ENCODE results near the gene FBXL17. TPM values are rescaled to one million over a fixed set of nuclear protein-coding genes. Genes with fewer than 3 reads are reported as not detected.

The FBXL17 gene
- total RNA-seq, 1 donor from 2014 or later: 15.9 TPM

DNA sequence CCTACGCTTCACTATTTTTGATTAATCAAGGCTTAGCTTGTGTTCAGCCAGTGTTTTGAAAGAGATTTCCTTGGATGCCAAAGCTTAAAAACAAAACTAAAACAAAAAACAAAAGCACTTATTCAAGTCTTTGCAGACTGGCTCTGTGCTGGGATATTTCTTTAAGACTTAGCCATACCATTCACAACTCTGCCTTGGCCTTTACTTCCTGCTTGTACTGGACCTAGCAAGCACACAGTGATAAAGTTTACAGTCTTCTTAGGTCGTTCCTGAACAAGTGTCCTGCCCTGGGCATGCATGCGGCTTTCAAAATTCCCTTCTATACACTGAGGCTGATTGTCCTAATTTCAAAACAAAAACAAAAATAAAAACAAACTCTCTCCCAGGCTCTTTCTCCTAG lies 20.7 kb downstream of the FBXL17 start:
- Mint-ChIP-seq H3K27ac (peak overlapping the region; percentile 50), H3K36me3 (ENCODE audit: insufficient read depth) (peaks cover 4% of the 10 kb centered on the region), H3K4me1 (ENCODE audit: low read depth) (peaks cover 13% of the 10 kb centered on the region), H3K27me3 (no peaks in the 10 kb centered on the region), H3K4me3 (ENCODE audit: low read depth) (no peak overlapping the region), H3K9me3 (ENCODE audit: low read depth) (no peaks in the 10 kb centered on the region)
- no peak for DNase-seq (ENCODE audit: low spot score, unreplicated experiment)
- TF ChIP-seq, protein P1, sequence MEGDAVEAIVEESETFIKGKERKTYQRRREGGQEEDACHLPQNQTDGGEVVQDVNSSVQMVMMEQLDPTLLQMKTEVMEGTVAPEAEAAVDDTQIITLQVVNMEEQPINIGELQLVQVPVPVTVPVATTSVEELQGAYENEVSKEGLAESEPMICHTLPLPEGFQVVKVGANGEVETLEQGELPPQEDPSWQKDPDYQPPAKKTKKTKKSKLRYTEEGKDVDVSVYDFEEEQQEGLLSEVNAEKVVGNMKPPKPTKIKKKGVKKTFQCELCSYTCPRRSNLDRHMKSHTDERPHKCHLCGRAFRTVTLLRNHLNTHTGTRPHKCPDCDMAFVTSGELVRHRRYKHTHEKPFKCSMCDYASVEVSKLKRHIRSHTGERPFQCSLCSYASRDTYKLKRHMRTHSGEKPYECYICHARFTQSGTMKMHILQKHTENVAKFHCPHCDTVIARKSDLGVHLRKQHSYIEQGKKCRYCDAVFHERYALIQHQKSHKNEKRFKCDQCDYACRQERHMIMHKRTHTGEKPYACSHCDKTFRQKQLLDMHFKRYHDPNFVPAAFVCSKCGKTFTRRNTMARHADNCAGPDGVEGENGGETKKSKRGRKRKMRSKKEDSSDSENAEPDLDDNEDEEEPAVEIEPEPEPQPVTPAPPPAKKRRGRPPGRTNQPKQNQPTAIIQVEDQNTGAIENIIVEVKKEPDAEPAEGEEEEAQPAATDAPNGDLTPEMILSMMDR (IDR thresholded peaks at IDR 0.05; ENCODE audit: unreplicated experiment): no peak

DNA sequence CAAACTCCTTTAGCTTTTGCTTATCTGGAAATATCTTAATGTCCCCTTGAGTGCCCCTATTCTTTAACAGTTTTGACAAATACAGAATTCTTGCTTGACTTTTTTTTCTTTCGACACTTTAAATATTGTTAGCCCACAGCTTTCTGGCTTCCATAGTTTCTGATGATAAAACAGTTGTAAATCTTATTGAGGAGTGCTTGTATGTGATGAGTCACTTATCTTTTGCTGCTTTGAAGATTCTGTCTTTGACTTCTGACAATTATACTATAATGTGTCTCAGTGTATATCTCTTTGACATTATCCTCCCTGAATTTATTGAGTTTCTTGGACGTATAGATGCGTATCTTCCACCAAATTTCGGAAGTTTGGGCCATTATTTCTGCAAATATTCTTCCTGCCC lies 21.6 kb downstream of the FBXL17 start:
- no peak overlapping the region for H3K4me3 Mint-ChIP-seq (ENCODE audit: low read depth)
- no peaks in the 10 kb centered on the region for H3K27me3 Mint-ChIP-seq
- peaks cover 4% of the 10 kb centered on the region for H3K36me3 Mint-ChIP-seq (ENCODE audit: insufficient read depth)
- DNase-seq (ENCODE audit: low spot score, unreplicated experiment): no peak
- peaks cover 7% of the 10 kb centered on the region for H3K4me1 Mint-ChIP-seq (ENCODE audit: low read depth)
- H3K9me3 Mint-ChIP-seq (ENCODE audit: low read depth): no peaks in the 10 kb centered on the region
- no peak overlapping the region for H3K27ac Mint-ChIP-seq
- TF ChIP-seq, protein P1 (IDR thresholded peaks at IDR 0.05; ENCODE audit: unreplicated experiment): no peak

DNA sequence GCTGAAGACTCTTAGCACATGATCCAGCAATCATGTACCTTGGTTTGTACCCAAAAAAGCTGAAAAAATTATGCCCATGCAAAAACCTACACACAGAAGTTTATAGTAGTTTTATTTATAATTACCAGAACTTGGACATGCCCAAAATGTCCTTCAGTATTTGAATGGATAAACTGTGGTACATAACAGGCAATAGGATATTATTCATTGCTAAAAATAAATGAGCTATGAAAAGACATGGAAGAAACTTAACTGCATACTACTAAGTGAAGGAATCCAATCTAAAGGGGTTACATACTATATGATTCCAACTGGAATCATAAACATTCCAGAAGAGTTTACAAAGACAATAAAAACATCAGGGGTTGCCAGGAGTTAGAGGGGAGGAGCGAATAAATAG lies 25.6 kb downstream of the FBXL17 start:
- no peaks in the 10 kb centered on the region for H3K9me3 Mint-ChIP-seq (ENCODE audit: low read depth)
- no peak for DNase-seq (ENCODE audit: low spot score, unreplicated experiment)
- peaks cover 4% of the 10 kb centered on the region for H3K4me1 Mint-ChIP-seq (ENCODE audit: low read depth)
- H3K4me3 Mint-ChIP-seq (ENCODE audit: low read depth): no peak overlapping the region
- no peak overlapping the region for H3K27ac Mint-ChIP-seq
- H3K27me3 Mint-ChIP-seq: no peaks in the 10 kb centered on the region
- TF ChIP-seq, protein P1 (IDR thresholded peaks at IDR 0.05; ENCODE audit: unreplicated experiment): no peak
- peaks cover 4% of the 10 kb centered on the region for H3K36me3 Mint-ChIP-seq (ENCODE audit: insufficient read depth)

DNA sequence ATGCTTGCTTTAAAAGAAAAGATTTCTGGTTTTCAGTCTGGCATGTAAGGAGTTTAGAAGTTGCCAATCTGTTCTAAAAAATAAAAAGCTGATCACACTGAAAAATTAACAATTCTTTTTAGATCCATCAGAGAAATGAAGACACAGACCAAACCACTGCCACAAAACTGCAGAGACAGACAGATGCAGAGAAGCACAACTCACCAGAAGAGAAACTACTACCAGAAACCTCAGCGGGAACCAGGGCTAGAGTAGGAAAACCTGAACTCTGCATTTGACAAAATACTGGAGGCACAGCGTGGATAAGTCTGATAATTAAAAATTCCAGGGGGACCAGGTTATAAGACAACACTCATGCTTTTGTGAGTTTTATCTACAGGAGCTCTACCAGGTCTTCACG lies 28.8 kb downstream of the FBXL17 start:
- Mint-ChIP-seq H3K36me3 (ENCODE audit: insufficient read depth) (peaks cover under 1% of the 10 kb centered on the region), H3K27ac (no peak overlapping the region), H3K27me3 (no peaks in the 10 kb centered on the region), H3K4me3 (ENCODE audit: low read depth) (no peak overlapping the region), H3K4me1 (ENCODE audit: low read depth) (peaks cover 4% of the 10 kb centered on the region), H3K9me3 (ENCODE audit: low read depth) (no peaks in the 10 kb centered on the region)
- TF ChIP-seq, protein P1 (IDR thresholded peaks at IDR 0.05; ENCODE audit: unreplicated experiment): no peak
- no peak for DNase-seq (ENCODE audit: low spot score, unreplicated experiment)

DNA sequence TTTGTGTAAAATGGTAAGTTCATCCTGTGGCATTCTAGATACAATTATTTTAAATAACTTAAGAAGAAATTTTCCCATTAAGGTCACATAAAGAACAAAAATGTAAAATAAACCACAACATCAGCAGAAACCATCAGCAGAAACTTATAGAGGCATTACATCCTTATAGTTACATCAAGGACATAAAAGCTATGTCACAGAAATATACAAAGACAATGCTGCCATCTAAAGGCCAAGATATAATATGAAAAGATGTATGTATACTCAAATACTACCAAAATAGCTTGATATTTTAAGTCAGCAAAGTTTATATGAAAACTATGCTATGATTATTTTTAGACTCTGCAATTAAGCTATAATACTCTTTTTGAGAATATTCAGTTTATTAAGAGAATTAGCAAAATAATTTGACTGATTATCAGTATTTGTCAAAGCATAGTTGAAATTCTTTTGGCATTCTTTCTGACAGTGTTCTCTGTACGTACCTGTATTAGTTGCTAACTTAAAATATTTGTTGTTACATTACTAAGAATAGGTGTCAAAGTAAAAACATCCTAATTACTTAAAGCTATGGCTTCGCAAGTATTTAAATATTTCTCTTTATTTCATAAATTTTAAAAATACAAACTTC lies 36.2 kb downstream of the FBXL17 start:
- peaks cover 3% of the 10 kb centered on the region for H3K36me3 Mint-ChIP-seq (ENCODE audit: insufficient read depth)

More for the DNA sequence above, 36.2 kb downstream of the FBXL17 start:
- DNase-seq (ENCODE audit: low spot score, unreplicated experiment): no peak
- H3K9me3 Mint-ChIP-seq (ENCODE audit: low read depth): no peaks in the 10 kb centered on the region
- no peak overlapping the region for H3K27ac Mint-ChIP-seq
- TF ChIP-seq, protein P1 (IDR thresholded peaks at IDR 0.05; ENCODE audit: unreplicated experiment): peak; percentile 56
- peaks cover 6% of the 10 kb centered on the region for H3K4me1 Mint-ChIP-seq (ENCODE audit: low read depth)
- H3K27me3 Mint-ChIP-seq: no peaks in the 10 kb centered on the region
- H3K4me3 Mint-ChIP-seq (ENCODE audit: low read depth): no peak overlapping the region
